T-helper 1 cell (primary cell): ENCODE measurements around the gene NCL.

Source experiments
- DNase-seq, 5 donors: peaks; one replicate each; pipeline ENCODE4 v3.0.0-alpha.2; 2012 to 2020
- total RNA-seq, 4 donors: gene quantifications; one replicate each; lab custom pipeline; 2026; lab: John Stamatoyannopoulos, UW

NCL gene
- total RNA-seq = 619 to 835 (median 784) reads per million in 4 donors

GRCh38 chr2:231463698-231464575, at the start of gene NCL:
TSS of gene NCL (minus strand) at chr2:231464484. CDS start at chr2:231464353, 131 bp downstream.
- peak; percentile 78 to 98 (median 84) for DNase-seq

GRCh38 chr2:231513746-231514224, 49.5 kb upstream of the NCL start:
- DNase-seq = no peak

- DNase-seq = no peak
These were observed 47.9 kb upstream of the NCL start for GRCh38 chr2:231512222-231512621.

- no peak for DNase-seq
These were observed 39.5 kb upstream of the NCL start for GRCh38 chr2:231503766-231504165.

- no peak for DNase-seq
These were observed 38.3 kb upstream of the NCL start for GRCh38 chr2:231502596-231502995.

GRCh38 chr2:231497651-231498050, 33.4 kb upstream of the NCL start:
- DNase-seq = no peak

- no peak for DNase-seq
These were observed 30.4 kb upstream of the NCL start for GRCh38 chr2:231494669-231495068.

GRCh38 chr2:231490801-231491200, 26.5 kb upstream of the NCL start:
- no peak for DNase-seq

- no peak for DNase-seq
These were observed 25.7 kb upstream of the NCL start for GRCh38 chr2:231489990-231490389.

- DNase-seq = no peak
These were observed 24.0 kb upstream of the NCL start for GRCh38 chr2:231488331-231488730.

- no peak for DNase-seq
These were observed 22.7 kb upstream of the NCL start for GRCh38 chr2:231486851-231487596.

- peak in 4 of 5 donors; percentile 18 to 39 (median 20) for DNase-seq
These were observed 19.4 kb upstream of the NCL start for GRCh38 chr2:231483398-231484329.

- DNase-seq = peak; percentile 41 to 64 (median 53)
These were observed 18.6 kb upstream of the NCL start for GRCh38 chr2:231482806-231483391.

- DNase-seq = no peak
These were observed 16.5 kb upstream of the NCL start for GRCh38 chr2:231480781-231481180.

GRCh38 chr2:231479455-231479854, 15.2 kb upstream of the NCL start:
- DNase-seq = no peak

GRCh38 chr2:231476920-231477319, 12.6 kb upstream of the NCL start:
- DNase-seq = no peak

- DNase-seq = no peak
These were observed 11.7 kb upstream of the NCL start for GRCh38 chr2:231475965-231476364.

GRCh38 chr2:231472816-231473215, 8.5 kb upstream of the NCL start:
- no peak for DNase-seq

- DNase-seq = no peak
These were observed 6.1 kb upstream of the NCL start for GRCh38 chr2:231470246-231470900.

- no peak for DNase-seq
These were observed 5.3 kb upstream of the NCL start for GRCh38 chr2:231469583-231469950.
